HEK293T (cell line): ENCODE measurements around the gene TK2.

Experiments
- CTCF ChIA-PET: fragments of 350-600 bp; formaldehyde crosslinking; extraction: SDS; loops from one replicate; lab custom pipeline; 2021; ENCODE audit warnings: antibody characterized with exemption, inconsistent platforms; lab: Yijun Ruan, JAX
- POLR2A ChIA-PET: fragments of 350-600 bp; formaldehyde crosslinking; extraction: SDS; loops from one replicate; lab custom pipeline; 2020; ENCODE audit warnings: antibody characterized with exemption, inconsistent platforms; lab: Yijun Ruan, JAX
- DNase-seq: peaks from one replicate; pipeline ENCODE4 v3.0.0; 2012; ENCODE audit warnings: mixed read lengths; ENCODE audit errors: extremely low spot score
- ARNT ChIP-seq: fragments of 450-650 bp; IDR thresholded peaks from 2 replicates; pipeline ENCODE4 v1.6.1; 2017; ENCODE audit warnings: mild to moderate bottlenecking
- BHLHE40 ChIP-seq: fragments of 450-650 bp; IDR thresholded peaks from 2 replicates; pipeline ENCODE4 v1.6.1; 2016; ENCODE audit warnings: mild to moderate bottlenecking, moderate library complexity, borderline replicate concordance
- CTBP1 ChIP-seq: fragments of 450-650 bp; IDR thresholded peaks from 2 replicates; pipeline ENCODE4 v1.6.1; 2016; ENCODE audit warnings: borderline replicate concordance
- ELF4 ChIP-seq: fragments of 450-650 bp; IDR thresholded peaks from 2 replicates; pipeline ENCODE4 v1.6.1; 2017; ENCODE audit warnings: antibody characterized with exemption
- FOXA1 ChIP-seq: fragments of 450-650 bp; IDR thresholded peaks from 2 replicates; pipeline ENCODE4 v1.6.1; 2016; ENCODE audit warnings: mild to moderate bottlenecking
- FOXK2 ChIP-seq: fragments of 450-650 bp; IDR thresholded peaks from 2 replicates; pipeline ENCODE4 v1.6.1; 2016; ENCODE audit warnings: mild to moderate bottlenecking
- FOXM1 ChIP-seq: fragments of 450-650 bp; IDR thresholded peaks from 2 replicates; pipeline ENCODE4 v1.6.1; 2017; ENCODE audit warnings: mild to moderate bottlenecking, borderline replicate concordance
- HDGF ChIP-seq: fragments of 450-650 bp; IDR thresholded peaks from 2 replicates; pipeline ENCODE4 v1.6.1; 2017; ENCODE audit warnings: antibody characterized with exemption, borderline replicate concordance
- L3MBTL2 ChIP-seq: fragments of 450-650 bp; conservative IDR thresholded peaks from 2 replicates; pipeline ENCODE4 v1.6.1; 2016; ENCODE audit warnings: mild to moderate bottlenecking
- LEF1 ChIP-seq: fragments of 450-650 bp; IDR thresholded peaks from 2 replicates; pipeline ENCODE4 v1.6.1; 2017; ENCODE audit warnings: mild to moderate bottlenecking, borderline replicate concordance
- NFRKB ChIP-seq: fragments of 450-650 bp; IDR thresholded peaks from 2 replicates; pipeline ENCODE4 v1.6.1; 2016; ENCODE audit warnings: mild to moderate bottlenecking, moderate library complexity
- PKNOX1 ChIP-seq: fragments of 450-650 bp; IDR thresholded peaks from 2 replicates; pipeline ENCODE4 v1.6.1; 2016
- SP1 ChIP-seq: fragments of 450-650 bp; IDR thresholded peaks from 2 replicates; pipeline ENCODE4 v1.6.1; 2017
- SUZ12 ChIP-seq: fragments of 450-650 bp; IDR thresholded peaks from 2 replicates; pipeline ENCODE4 v1.6.1; 2016; ENCODE audit warnings: mild to moderate bottlenecking
- TARDBP ChIP-seq: fragments of 450-650 bp; IDR thresholded peaks from 2 replicates; pipeline ENCODE4 v1.6.1; 2016
- ZNF384 ChIP-seq: fragments of 450-650 bp; IDR thresholded peaks from 2 replicates; pipeline ENCODE4 v1.6.1; 2016

TK2 gene

GRCh38 chr16:66581246-66581952, 31.5 kb upstream of the TK2 start:
- TF ChIP-seq CTBP1 (no peak), TARDBP (no peak), BHLHE40 (no peak), FOXA1 (no peak), LEF1 (no peak), ZNF384 (no peak), ARNT (no peak), ELF4 (no peak), SP1 (no peak), PKNOX1 (no peak)
- POLR2A ChIA-PET: interaction anchor here (0.9 kb wide), 1 partner anchor 29 kb away, joined by 3 read pairs; the partner anchor contains the start of gene CKLF
- no peak for DNase-seq
- CTCF ChIA-PET: no interaction called here

- ChIA-PET POLR2A (interaction anchor here (1.1 to 1.4 kb wide), 2 partner anchors 28 to 32 kb away, joined by 3 read pairs; partner anchors contain the start of gene CKLF), CTCF (no interaction called here)
- peak; percentile 34 for DNase-seq
- TF ChIP-seq PKNOX1: peak; percentile 37; the same call in 1 of the 2 replicates
- no peak for TF ChIP-seq NFRKB
These were observed 30.8 kb upstream of the TK2 start for GRCh38 chr16:66580605-66581209.

GRCh38 chr16:66578651-66579531, 29.0 kb upstream of the TK2 start, which contains the start of gene CMTM2:
TSS of gene CMTM2 (plus strand) at chr16:66579463. CDS start at chr16:66579608, 145 bp downstream.
- CTCF ChIA-PET: no interaction called here
- POLR2A ChIA-PET: interaction anchor here (1.4 kb wide), 1 partner anchor 30 kb away, joined by 3 read pairs; no protein-coding TSS in a partner anchor
- TF ChIP-seq BHLHE40: no peak
- TF ChIP-seq ELF4: no peak
- TF ChIP-seq NFRKB: no peak
- TF ChIP-seq L3MBTL2: no peak
- no peak for TF ChIP-seq FOXM1
- TF ChIP-seq ARNT: no peak
- no peak for TF ChIP-seq FOXK2
- TF ChIP-seq TARDBP: no peak
- no peak for TF ChIP-seq FOXA1
- TF ChIP-seq LEF1: no peak
- no peak for TF ChIP-seq PKNOX1
- no peak for TF ChIP-seq ZNF384
- TF ChIP-seq CTBP1: no peak
- no peak for TF ChIP-seq SUZ12
- no peak for TF ChIP-seq SP1
- DNase-seq: no peak

- no peak for DNase-seq
- CTCF ChIA-PET: no interaction called here
- TF ChIP-seq FOXM1 (no peak), PKNOX1 (no peak), TARDBP (no peak), ELF4 (no peak)
- POLR2A ChIA-PET: no interaction called here
These were observed 26.4 kb upstream of the TK2 start for GRCh38 chr16:66576296-66576695.

GRCh38 chr16:66575060-66575459, 25.1 kb upstream of the TK2 start:
- TF ChIP-seq TARDBP (no peak), HDGF (no peak), BHLHE40 (no peak), SUZ12 (no peak), LEF1 (no peak), NFRKB (no peak), PKNOX1 (no peak), ZNF384 (no peak), FOXM1 (no peak)
- no peak for DNase-seq
- POLR2A ChIA-PET: interaction anchor here (1.3 kb wide), 1 partner anchor 11 kb away, joined by 6 read pairs; no protein-coding TSS in a partner anchor
- CTCF ChIA-PET: interaction anchor here (1.4 kb wide), 1 partner anchor 168 kb away, joined by 3 read pairs; no protein-coding TSS in a partner anchor
